Lower leg skin (tissue), 4 donors: Measurements from ENCODE around the gene TNFAIP8. TPM values are rescaled to one million over a fixed set of nuclear protein-coding genes. Genes with fewer than 3 reads are reported as not detected.

Experiments
- DNase-seq, 2 donors: peaks; one replicate each; pipeline ENCODE4 v3.0.0-alpha.2; 2019; ENCODE audit warnings: low spot score in 2 of 2
- H3K4me3 ChIP-seq: fragments of 200-600 bp; sonication (generic); 2 replicates; pipeline ENCODE4 v1.5.1; 2017; ENCODE audit warnings: mild to moderate bottlenecking, low read depth; ENCODE audit not compliant: poor library complexity, severe bottlenecking
- POLR2A ChIP-seq, 2 donors: fragments of 450-650 bp; IDR thresholded peaks; one replicate each; pipeline ENCODE4 v1.6.1; 2016 to 2017; ENCODE audit warnings: antibody characterized with exemption in 2 of 2, mild to moderate bottlenecking in 1 of 2, moderate library complexity in 1 of 2
- WGBS, 2 donors: methylation state at CpG; one replicate each; pipeline ENCODE4 v1.1.5; 2018; 5-methylcytosine and 5-hydroxymethylcytosine counted together
- intact Hi-C: fragments of 100-400 bp; cut with DNase I; formaldehyde crosslinking; loops from one replicate; pipeline ENCODE4 v1.15.0; 2023; ENCODE audit warnings: low total_unique reads
- total RNA-seq, 4 donors: library from RNA; depleted of rRNA; stranded (reverse); fragments of >200 nt; gene quantifications; one replicate each; pipeline ENCODE4 v1.1.0, GENCODE V29; 2016
- TF ChIP-seq, protein P1 (sequence below), 3 donors: fragments of 450-650 bp; IDR thresholded peaks; one replicate each; pipeline ENCODE4 v1.5.1; 2016; ENCODE audit warnings: antibody characterized with exemption in 3 of 3, mild to moderate bottlenecking in 3 of 3, moderate library complexity in 2 of 3

Gene TNFAIP8
- total RNA-seq, 4 donors from 2014 or later = 52.0 to 61.2 (median 54.7) TPM

DNA sequence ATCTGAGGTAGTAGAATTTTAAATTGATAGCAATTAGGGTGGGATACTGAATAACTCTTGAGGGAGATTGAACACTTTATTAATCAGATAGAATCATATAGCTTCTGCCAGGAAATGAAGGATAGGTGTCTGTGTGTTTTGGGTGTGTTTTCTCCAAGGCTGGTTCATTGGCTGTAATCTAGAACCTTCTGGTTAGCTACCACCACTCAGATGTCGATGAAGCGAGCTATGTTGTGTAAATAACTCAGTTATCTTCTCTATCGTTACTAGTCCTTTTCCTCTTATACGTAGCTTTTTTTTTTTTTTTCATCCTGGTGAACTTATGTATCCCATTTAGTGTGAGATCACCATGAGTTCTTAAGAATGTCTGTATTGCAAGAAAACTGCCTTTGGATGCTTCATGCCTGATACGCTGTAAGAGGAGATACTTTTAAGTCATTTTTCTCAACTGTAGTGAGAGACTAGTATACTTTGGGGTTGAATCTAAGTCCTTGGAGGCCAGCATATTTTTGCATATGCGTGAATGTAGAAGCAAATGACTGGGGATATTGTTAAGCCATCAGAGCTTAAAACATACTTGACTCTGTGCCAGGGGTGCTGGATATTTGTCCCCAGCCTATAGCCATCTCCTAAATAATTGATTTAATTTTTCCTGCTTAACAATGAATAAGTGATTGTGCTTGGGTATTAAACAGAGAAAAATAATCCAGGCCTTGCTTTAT lies 2.1 kb downstream of the TNFAIP8 start:
- intact Hi-C loops = no loop called here
- 79 to 83% methylated on average over 6 of the region's 6 CpGs for WGBS, 2 donors
- no peak overlapping the region for H3K4me3 ChIP-seq
- DNase-seq = no peak
- TF ChIP-seq, protein P1, sequence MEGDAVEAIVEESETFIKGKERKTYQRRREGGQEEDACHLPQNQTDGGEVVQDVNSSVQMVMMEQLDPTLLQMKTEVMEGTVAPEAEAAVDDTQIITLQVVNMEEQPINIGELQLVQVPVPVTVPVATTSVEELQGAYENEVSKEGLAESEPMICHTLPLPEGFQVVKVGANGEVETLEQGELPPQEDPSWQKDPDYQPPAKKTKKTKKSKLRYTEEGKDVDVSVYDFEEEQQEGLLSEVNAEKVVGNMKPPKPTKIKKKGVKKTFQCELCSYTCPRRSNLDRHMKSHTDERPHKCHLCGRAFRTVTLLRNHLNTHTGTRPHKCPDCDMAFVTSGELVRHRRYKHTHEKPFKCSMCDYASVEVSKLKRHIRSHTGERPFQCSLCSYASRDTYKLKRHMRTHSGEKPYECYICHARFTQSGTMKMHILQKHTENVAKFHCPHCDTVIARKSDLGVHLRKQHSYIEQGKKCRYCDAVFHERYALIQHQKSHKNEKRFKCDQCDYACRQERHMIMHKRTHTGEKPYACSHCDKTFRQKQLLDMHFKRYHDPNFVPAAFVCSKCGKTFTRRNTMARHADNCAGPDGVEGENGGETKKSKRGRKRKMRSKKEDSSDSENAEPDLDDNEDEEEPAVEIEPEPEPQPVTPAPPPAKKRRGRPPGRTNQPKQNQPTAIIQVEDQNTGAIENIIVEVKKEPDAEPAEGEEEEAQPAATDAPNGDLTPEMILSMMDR (IDR thresholded peaks at IDR 0.05) = no peak
- no peak for TF ChIP-seq POLR2A (IDR thresholded peaks at IDR 0.05)

GRCh38 chr5:119358530-119358900 lies 2.7 kb downstream of the TNFAIP8 start:
- H3K4me3 ChIP-seq = no peak overlapping the region
- intact Hi-C loops = no loop called here
- 81 to 83% methylated on average over 2 of the region's 2 CpGs for WGBS, 2 donors
- TF ChIP-seq, protein P1 (IDR thresholded peaks at IDR 0.05) = no peak
- no peak for TF ChIP-seq POLR2A (IDR thresholded peaks at IDR 0.05)
- DNase-seq = no peak

DNA sequence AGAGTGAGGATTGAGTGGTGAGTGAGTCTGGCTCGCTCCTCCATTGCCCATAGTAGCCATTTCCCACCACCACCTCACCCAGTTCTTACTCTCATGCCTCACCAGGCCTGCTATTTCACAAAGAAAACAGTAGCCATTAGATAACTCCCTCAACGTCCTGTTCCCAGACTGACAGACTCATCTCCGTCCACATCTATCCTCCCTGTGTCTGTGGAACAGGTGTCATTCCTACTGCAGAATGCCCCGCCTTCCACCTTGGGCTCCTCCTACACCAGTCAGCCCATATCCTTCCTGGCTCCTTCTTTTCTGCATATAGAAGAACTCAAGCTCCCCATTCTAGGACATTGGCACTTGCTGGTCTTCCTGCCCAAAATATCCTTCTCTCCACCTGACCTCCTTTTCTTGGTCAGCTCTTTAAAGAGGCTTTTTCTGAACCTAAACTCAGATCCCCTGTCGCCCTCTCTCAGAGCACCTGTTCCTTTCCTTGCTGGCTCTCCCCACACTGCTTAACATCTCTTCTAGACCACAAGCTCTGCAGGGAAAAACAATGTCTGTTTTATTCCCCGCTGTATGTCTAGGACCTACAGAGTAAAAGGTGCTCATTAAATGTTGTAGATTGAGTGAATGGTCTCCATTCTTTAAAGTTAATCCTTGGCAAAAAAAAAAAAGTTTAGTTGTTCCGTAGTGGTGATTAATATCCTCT lies 3.2 kb downstream of the TNFAIP8 start:
- TF ChIP-seq, protein P1 (IDR thresholded peaks at IDR 0.05) = no peak
- intact Hi-C loops = no loop called here
- WGBS, 2 donors = 79 to 83% methylated on average over 7 of the region's 7 CpGs
- no peak for DNase-seq
- no peak overlapping the region for H3K4me3 ChIP-seq

DNA sequence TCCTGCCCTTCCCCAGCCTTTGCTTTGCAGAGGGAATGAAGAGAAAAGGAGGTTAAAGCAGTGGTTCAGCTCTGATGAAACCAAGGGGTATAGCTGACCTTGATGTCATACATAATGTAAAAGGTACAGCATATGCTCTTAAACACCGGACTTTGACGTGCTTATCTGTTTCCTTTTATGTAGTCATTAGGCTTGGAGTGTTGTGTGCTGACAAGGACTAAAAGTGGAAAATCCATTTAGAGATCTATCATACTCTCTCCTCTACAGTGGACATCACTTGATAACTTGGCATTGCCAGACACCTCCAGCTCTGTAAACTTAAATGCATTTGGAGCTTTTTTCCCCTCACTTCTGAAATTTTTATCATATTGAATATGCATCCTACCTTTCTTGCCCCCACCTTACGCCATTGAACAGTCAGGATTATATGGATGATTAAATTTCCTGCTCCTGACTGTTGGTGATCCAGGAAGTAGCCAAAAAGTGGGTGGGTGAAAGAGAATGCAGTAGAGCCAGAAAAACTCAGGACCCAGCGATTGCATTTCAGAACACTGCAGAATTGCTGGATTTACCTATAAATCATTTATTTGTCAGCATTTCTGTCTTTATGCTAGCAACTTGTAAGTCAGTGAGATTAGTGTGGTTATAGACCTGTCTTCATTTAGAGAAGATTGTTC lies 4.1 kb downstream of the TNFAIP8 start:
- intact Hi-C loops = no loop called here
- DNase-seq = no peak
- no peak overlapping the region for H3K4me3 ChIP-seq
- TF ChIP-seq POLR2A (IDR thresholded peaks at IDR 0.05) = no peak
- TF ChIP-seq, protein P1 (IDR thresholded peaks at IDR 0.05) = no peak
- WGBS, 2 donors = 52 to 65% methylated on average over 4 of the region's 4 CpGs

GRCh38 chr5:119360905-119361593 lies 5.2 kb downstream of the TNFAIP8 start:
- no peak overlapping the region for H3K4me3 ChIP-seq
- no peak for DNase-seq
- intact Hi-C loops = no loop called here
- 82 to 84% methylated on average over 5 of the region's 5 CpGs for WGBS, 2 donors
- TF ChIP-seq, protein P1 (IDR thresholded peaks at IDR 0.05) = no peak
- no peak for TF ChIP-seq POLR2A (IDR thresholded peaks at IDR 0.05)
